ENCODE results near the gene PIF1.

Gene PIF1

GRCh38 chr15:64782751-64783150 is 42.7 kb downstream of the PIF1 start:
- no peak for DNase-seq
- no peaks in the 10 kb centered on the region for H3K4me1 ChIP-seq (ENCODE audit: low read length)
- no peak overlapping the region for H3K4me3 ChIP-seq (ENCODE audit: low read length)
- no peak overlapping the region for H2AFZ ChIP-seq (ENCODE audit: low read length)
- no peak overlapping the region for H3K9ac ChIP-seq (ENCODE audit: low read length)
- H3K9me2 ChIP-seq (replicated peaks; ENCODE audit: insufficient read depth, low read length), result no peaks in the 10 kb centered on the region
- H3K9me3 ChIP-seq (replicated peaks; ENCODE audit: insufficient read depth, low read length), result no peaks in the 10 kb centered on the region
- H4K20me1 ChIP-seq (ENCODE audit: insufficient read depth, low read length), result no peaks in the 10 kb centered on the region
- H3K79me2 ChIP-seq (ENCODE audit: low read length), result no peaks in the 10 kb centered on the region
- TF ChIP-seq CTCF (IDR thresholded peaks at IDR 0.05; ENCODE audit: low read length) (no peak), EZH2phosphoT487 (IDR thresholded peaks at IDR 0.05; ENCODE audit: low read length) (no peak)
- H3K36me3 ChIP-seq (replicated peaks; ENCODE audit: insufficient read depth, low read length), result no peaks in the 10 kb centered on the region
- H3F3A ChIP-seq (ENCODE audit: insufficient read depth, low read length), result no peaks in the 10 kb centered on the region
- no peaks in the 10 kb centered on the region for H3K27me3 ChIP-seq (replicated peaks; ENCODE audit: insufficient read depth, low read length)
- H3K4me2 ChIP-seq (ENCODE audit: low read depth, low read length), result no peak overlapping the region
- no peak overlapping the region for H3K27ac ChIP-seq (ENCODE audit: low read length)

GRCh38 chr15:64781299-64781698 is 44.1 kb downstream of the PIF1 start:
- H3K4me2 ChIP-seq (ENCODE audit: low read depth, low read length), result no peak overlapping the region
- H3K9me3 ChIP-seq (replicated peaks; ENCODE audit: insufficient read depth, low read length), result no peaks in the 10 kb centered on the region
- TF ChIP-seq CTCF (IDR thresholded peaks at IDR 0.05; ENCODE audit: low read length) (no peak), EZH2phosphoT487 (IDR thresholded peaks at IDR 0.05; ENCODE audit: low read length) (no peak), EZH2 (optimal IDR thresholded peaks at IDR 0.05; ENCODE audit: low read depth, low read length) (no peak)
- no peaks in the 10 kb centered on the region for H3K9me2 ChIP-seq (replicated peaks; ENCODE audit: insufficient read depth, low read length)
- H3F3A ChIP-seq (ENCODE audit: insufficient read depth, low read length), result no peaks in the 10 kb centered on the region
- no peak for DNase-seq
- H3K4me1 ChIP-seq (ENCODE audit: low read length), result no peaks in the 10 kb centered on the region
- H3K79me2 ChIP-seq (ENCODE audit: low read length), result no peaks in the 10 kb centered on the region
- no peak overlapping the region for H3K9ac ChIP-seq (ENCODE audit: low read length)
- H2AFZ ChIP-seq (ENCODE audit: low read length), result no peak overlapping the region
- H3K27me3 ChIP-seq (replicated peaks; ENCODE audit: insufficient read depth, low read length), result peaks cover 3% of the 10 kb centered on the region
- no peak overlapping the region for H3K27ac ChIP-seq (ENCODE audit: low read length)
- no peaks in the 10 kb centered on the region for H3K36me3 ChIP-seq (replicated peaks; ENCODE audit: insufficient read depth, low read length)
- H3K4me3 ChIP-seq (ENCODE audit: low read length), result no peak overlapping the region
- H4K20me1 ChIP-seq (ENCODE audit: insufficient read depth, low read length), result no peaks in the 10 kb centered on the region

DNA sequence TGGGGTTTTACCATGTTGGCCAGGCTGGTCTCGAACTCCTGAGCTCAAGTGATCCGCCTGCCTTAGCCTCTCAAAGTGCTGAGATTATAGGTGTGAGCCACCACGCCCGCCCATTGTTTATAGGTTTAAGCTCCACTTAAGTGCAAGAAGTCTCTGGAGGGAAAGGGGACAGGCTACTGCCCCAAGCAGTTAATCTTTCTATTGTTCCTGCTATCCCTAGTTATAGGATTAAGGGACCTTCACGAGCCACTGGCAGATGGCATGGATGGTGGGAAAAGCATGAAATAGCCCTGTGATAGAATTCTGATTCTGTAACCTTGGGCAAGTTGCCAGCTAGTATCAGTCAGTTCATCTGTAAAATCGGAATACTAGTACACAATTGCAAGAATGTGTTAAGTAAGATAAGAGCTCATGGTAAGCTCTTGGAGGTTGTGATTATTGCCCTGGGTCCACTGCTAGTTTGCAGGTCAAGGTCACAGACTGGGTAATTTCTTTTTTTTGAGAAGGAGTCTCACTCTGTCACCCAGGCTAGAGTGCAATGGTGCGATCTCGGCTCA is 44.8 kb downstream of the PIF1 start:
- no peaks in the 10 kb centered on the region for H3K79me2 ChIP-seq (ENCODE audit: low read length)
- no peak overlapping the region for H3K9ac ChIP-seq (ENCODE audit: low read length)
- H3K9me2 ChIP-seq (replicated peaks; ENCODE audit: insufficient read depth, low read length), result no peaks in the 10 kb centered on the region
- no peak overlapping the region for H2AFZ ChIP-seq (ENCODE audit: low read length)
- no peaks in the 10 kb centered on the region for H3F3A ChIP-seq (ENCODE audit: insufficient read depth, low read length)
- no peaks in the 10 kb centered on the region for H3K4me1 ChIP-seq (ENCODE audit: low read length)
- H3K27me3 ChIP-seq (replicated peaks; ENCODE audit: insufficient read depth, low read length), result peaks cover 7% of the 10 kb centered on the region
- no peaks in the 10 kb centered on the region for H3K36me3 ChIP-seq (replicated peaks; ENCODE audit: insufficient read depth, low read length)
- no peak overlapping the region for H3K4me2 ChIP-seq (ENCODE audit: low read depth, low read length)
- no peaks in the 10 kb centered on the region for H4K20me1 ChIP-seq (ENCODE audit: insufficient read depth, low read length)
- TF ChIP-seq EZH2phosphoT487 (IDR thresholded peaks at IDR 0.05; ENCODE audit: low read length), result no peak
- no peak for TF ChIP-seq EZH2 (optimal IDR thresholded peaks at IDR 0.05; ENCODE audit: low read depth, low read length)
- TF ChIP-seq CTCF (IDR thresholded peaks at IDR 0.05; ENCODE audit: low read length), result no peak
- no peak for DNase-seq
- no peak overlapping the region for H3K27ac ChIP-seq (ENCODE audit: low read length)
- no peak overlapping the region for H3K4me3 ChIP-seq (ENCODE audit: low read length)
- no peaks in the 10 kb centered on the region for H3K9me3 ChIP-seq (replicated peaks; ENCODE audit: insufficient read depth, low read length)

All from MM.1S (cell line).